ENCODE data around the gene TRAF3IP1.

Gene TRAF3IP1

DNA sequence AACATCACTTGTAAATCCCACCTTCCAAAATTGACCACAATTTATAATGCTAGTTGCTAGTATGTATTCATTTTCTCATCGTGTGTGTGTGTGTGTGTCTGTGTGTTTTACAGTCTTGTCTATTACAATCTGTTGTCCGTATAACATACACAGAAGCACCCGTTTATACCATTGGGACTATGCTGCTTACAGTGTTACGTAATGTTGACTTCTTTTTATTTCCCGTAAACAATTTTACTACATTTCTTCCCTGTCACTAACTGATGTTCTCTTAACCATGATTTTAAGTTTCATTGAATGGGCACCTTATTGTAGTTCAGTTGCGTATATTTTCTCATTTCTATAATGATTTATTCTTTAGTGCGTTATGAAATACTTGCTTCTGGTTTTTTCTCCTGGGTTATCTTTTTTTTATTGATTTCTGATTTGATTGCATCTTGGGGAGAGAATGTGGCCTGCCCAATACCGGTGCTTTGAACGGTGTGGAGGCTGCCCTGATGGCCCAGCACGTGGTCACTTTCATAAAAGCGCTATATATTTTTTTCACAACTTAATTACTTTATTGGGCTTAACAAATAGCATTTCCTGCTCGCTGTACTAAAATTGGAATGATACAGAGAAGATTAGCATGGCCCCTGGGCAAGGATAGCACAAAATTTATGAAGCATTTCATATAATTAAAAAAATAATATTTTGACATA, 91.9 kb downstream of the TRAF3IP1 start:
- DNase-seq: no peak

DNA sequence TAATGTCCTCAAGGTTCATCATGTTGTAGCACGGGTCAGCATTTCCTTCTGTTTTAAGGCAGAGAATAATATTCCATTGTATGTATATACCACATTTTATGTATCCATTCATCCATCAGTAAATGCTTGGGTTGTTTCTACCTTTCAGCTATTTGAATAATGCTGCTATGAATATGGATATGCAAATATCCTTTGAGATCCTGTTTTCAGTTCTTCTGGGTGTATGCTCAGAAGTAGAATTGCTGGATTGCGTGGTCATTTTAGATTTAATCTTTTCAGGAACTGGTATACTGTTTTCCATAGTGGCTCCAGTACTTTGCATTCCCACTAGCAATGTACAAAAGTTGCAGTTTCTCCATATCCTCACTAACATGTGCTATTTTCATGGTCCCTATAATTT, 93.0 kb downstream of the TRAF3IP1 start:
- DNase-seq: no peak

DNA sequence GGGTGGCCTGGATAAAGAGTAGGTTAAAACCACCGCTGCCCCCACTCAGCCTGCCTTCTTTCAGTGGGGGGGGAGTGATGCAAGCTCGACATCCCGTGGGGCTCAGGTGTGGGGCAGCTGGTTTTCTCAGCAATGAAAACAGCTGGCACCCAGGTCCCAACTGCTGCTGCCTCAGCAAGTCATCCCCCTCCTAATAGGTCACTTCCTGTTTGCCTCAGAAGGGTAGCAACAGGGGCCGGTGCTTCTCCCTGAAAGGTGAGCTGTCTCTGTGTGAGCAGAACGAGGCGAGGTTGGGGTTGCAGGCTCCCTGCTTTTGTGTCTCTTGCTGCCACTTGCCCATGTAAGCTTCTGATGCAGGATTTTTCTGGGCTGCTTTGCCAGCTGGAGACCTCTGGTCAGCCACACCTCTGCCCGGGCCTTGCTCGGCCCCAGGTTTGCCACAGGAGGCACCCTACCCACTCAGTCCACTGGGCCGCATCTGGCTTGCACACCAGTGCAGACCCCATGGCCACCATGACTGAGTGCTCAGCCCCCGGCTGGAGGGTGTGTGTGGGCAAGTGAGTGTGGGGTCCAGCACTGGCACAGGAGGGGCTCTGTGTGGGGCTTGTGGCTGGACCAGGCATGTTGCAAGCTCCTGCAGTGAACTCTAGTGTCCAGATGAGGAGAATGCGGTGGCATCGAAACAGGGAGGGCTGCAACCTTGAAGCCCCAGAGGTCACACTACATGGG, 94.9 kb downstream of the TRAF3IP1 start:
- peak; percentile 54 for DNase-seq

DNA sequence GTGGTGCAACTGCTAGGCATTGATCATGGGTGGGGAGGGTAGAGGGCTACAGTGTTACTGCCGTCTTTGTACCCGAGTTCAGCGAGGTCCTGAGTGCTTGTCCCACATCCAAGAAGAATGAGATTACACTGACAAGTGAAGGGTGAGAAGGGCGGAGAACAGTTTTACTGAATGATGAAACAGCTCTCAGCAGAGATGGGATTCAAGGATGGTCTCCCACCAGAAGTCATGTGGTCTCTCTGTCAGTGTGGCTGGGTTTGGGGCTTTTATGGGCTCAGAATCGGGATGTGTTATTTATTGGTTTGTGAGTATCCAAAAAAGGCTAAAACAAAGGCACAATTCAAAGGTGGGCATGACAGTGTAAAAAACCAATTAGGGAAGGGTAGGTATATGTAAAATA, 95.6 kb downstream of the TRAF3IP1 start:
- no peak for DNase-seq

DNA sequence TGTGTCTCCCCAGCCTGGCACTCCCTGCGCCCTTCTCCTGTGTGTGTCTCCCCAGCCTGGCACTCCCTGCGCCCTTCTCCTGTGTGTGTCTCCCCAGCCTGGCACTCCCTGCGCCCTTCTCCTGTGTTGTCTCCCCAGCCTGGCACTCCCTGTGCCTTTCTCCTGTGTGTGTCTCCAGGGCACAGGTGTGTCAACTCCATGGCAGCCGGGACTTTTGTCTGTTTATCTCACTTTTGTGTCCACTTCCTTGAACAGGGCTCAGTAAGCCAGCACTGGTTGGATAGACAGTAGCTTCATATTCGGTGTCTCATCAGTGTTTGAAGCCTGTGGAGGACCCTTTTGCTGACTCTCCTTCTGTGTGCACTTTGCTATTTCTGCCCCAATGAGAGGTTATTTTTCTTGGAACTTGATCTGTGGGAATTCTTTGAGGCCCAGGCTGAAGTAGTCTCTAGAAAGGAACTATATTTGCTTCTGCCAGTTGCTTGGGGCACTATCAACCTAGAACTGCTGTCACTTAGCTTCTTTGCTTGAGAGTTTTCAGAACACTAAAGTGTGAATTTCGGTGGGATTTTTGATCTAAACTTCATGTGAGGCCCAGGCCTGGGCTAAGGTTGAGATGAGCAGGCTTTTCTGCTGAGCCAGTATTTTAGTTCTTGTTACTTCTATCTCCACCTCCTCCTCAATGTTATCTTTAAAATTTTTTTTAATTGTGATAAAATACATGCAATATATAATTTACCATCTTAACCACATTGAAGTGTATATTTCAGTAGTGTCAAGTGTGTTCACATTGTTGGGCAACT, 98.1 kb downstream of the TRAF3IP1 start:
- peak; percentile 68 for DNase-seq

DNA sequence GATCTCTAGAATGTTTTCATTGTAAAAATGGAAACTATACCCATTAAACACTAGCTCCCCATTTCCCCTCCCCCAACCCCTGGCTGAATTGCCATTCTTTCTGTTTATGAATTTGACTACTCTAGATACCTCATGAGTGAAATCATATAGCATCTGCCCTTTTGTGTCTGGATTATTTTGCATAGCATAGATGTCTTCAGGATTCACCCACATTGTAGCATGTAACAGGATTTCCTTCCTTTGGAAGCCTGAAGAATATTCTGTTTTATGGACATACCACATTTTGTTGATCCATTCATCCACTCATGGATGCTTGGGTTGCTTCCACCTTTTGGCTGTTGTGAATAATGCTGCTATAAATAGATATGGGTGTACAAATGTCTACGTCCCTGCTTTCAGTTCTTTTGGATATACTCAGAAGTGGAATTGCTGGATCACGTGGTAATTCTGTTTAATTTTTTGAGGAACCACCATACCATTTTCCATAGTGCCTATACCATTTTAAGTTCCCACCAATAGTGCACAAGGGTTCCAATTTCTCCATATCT, 98.8 kb downstream of the TRAF3IP1 start:
- no peak for DNase-seq

DNA sequence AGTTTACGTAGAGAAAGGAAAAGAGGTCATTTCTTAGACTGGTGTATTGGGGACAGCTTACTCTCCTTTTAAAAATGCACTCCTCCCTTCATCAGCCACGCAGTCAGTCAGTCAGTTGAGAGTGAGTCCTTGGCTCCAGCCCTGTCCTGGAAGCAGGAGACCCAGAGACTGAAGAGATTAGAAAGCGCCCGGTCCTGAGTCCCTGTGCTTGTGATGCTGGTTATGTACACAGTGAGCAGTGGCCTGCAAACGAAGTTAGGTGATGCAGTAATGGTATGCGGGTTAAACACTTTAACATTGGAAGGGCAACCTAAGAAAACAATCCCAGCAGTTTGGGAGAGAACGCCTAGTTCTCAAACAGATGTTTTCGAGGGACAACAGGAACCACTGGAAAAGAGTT, 100.1 kb downstream of the TRAF3IP1 start:
- no peak for DNase-seq

DNA sequence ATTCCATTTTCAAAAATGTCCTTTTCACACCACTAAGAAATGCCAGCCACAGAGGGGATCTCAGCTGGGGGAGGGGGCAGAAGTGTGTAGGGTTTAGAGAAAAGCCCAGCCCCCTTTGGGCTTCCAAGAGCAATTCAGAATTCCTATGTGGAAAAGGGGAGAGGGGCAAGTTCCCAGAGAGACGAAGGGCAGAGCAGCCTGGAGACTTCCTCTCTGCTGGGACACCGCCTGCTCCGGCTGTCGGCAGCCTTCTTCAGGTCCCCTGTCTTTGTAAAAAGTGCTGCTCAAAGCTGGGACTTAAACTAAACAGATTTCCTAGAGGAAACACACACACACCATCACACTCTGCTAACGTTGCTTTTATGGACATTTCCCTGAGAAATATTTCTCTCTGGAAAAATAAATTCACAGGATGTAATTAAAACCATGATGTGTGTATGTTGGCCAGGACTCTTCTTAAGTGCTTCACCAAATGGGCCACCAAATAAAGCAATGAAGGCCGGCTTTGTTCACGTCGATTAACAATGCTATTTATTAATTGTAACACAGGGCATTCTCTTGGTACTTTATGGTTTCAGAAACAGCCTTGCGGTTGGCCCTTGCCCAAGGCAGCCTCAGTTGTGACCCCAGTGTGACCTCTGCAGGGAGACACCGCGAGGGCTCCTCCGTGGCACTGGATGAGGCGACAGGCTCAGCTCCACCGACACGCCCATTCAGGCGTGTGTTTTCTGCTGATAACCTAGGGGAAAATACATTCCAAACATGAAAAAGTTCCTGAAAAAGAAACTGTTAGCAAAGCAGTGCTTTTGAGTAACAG, 100.8 kb downstream of the TRAF3IP1 start:
- DNase-seq: no peak

DNA sequence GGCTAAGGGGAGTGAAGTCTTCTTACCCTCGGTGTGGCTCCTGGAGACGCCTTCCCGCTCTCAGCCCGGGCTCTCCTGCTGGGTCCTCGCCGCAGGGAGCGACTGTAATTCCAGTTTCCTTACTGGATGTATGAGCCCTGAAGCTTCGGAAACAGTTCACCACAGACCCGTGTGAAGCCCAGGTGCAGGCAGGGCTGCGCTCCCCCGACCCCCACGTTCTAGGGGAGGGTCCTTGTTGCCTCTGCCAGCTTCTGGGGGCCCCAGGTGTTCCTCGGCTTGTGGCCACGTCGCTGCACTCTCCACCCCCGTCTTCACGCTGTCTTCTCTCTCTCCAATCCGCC, 101.3 kb downstream of the TRAF3IP1 start:
- no peak for DNase-seq

DNA sequence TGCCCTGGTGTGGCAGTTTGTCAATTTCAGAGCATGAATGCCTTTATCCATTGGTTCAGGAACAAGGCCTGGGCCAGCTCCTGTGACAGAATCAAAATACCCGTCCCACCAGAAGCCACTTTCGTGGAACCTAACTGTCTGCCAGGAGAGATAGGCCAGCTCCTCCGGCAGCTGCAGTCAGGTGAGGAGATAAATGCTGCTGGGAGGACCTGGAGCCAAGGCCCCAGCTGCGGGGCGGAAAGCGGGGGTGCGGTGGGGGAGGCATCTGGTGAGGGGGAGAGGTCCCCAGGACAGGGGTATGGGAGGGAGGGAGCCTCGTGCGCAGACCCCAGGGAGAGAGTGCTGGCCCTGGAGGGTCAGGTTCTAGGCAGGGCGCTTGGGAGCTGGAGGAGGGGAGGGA, 102.0 kb downstream of the TRAF3IP1 start:
- DNase-seq: no peak

DNA sequence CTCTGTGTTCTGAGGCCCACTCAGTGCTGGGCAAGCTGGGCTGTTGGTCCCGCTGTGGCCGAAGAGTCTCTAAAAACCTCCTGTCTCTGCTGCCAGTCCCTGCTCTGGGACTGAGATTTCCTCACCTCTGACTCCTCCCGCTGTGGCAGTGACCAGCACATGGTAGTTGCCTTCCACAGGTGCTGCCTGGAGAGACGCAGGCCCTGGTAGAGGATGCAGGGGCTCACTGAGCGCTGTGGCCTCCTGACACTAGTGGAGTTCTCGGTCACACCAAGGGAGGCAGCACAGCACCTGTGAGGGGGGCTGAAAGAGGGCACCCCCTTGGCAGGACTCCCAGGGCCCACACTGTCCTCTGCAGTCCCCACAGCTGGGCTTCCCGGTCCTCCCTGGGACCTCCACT, 102.6 kb downstream of the TRAF3IP1 start:
- DNase-seq: no peak

DNA sequence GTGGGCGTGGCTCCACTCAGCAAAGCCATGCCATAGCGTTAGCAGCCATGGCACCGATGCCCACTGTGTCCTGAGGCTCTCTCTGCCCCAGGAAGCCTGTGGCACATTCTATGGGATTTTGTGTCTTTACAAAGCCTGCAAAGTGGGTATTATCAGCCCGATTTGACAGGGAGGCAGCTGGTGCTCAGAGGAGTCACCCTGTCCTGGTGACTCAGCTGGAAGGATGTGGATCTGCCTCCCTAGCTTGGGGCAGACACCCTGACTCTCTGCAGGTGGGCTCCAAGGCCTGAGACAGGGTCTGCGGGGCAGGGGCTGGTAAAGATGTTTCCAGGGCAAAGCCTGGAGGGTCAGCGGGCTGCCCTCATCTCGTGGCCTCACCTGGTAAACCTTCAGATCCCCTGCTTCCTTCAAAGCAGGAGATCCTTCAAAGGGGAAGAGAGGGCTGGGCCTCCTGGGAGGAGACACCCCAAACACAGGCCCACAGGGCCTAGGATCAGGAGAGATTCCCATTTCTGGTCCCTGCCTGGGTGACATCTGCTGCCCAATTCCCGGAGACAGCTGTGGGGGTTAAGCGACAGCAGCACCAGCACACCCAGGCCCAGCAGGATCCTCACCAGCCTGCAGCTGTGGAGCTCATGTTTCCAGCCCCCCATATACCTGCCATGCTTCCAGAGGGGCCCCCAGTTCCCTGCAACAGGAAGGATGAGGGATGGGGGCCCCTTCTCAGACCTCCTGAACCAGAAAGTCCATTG, 103.4 kb downstream of the TRAF3IP1 start:
- DNase-seq: no peak

DNA sequence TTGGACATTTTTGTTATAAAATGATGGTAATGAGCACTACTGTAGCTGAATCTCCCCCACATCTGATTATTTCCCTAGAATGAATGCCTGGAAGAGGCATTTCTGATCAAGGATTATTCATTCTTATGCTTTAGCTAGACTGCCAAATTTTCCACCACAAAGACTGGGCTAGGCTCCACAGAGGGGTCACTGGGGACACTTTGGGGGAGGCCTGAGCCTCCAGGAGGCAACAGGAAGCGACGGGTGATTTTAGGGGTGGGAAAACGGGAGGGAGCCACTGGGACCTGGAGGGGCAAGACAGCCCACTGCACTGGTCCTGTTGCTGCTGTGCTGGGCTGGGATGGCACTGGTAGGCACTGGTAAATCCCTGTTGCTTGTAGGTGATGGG, 104.0 kb downstream of the TRAF3IP1 start:
- no peak for DNase-seq

DNA sequence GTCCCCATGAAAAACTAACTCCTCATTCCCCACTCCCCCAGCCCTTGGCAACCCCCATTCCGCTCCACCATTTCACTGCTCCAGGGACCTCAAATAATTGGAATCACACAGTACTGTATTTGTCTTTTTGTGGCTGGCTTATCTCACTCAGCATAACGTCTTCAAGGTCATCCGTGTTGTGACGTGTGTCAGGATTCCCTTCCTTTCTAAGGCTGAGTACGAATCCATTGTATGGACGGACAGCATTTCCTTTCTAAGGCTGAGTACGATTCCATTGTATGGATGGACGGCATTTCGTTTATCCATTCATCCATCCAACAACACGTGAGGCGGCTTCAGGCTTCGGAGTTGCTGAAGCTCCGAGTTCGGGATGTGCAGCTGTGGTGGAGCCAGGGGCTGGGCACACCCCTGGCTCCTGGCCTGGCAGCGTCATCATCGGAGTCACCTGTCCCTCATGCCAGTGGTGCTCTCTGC, 105.2 kb downstream of the TRAF3IP1 start:
- no peak for DNase-seq

DNA sequence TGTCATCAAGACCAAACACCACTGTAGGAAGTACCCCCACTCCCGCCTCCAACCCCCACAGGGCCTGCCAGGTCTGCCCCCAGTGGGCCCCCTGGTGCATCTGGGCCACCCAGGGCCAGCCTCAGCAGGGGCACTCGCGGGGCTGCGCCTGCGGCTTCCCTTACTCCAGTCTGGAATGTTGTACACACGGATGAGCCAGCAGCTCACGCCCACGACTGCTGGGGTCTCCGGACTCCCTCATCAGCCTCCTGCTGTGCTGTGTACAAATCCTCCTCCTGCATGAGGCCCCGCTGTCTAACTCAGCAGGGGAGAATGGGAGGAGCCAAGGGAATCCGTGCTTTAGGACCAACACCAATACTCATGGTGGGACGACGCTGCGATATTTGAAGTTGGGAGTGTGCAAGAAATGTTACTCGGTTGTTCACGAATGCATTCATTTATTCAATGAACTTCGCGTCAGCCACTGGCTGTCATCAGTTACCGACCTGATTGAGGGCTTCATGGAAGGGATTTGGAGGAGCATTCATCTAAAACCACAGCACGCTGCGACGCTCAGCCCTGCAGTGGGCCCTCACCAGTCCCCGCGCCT, 105.8 kb downstream of the TRAF3IP1 start:
- peak; percentile 19 for DNase-seq

DNA sequence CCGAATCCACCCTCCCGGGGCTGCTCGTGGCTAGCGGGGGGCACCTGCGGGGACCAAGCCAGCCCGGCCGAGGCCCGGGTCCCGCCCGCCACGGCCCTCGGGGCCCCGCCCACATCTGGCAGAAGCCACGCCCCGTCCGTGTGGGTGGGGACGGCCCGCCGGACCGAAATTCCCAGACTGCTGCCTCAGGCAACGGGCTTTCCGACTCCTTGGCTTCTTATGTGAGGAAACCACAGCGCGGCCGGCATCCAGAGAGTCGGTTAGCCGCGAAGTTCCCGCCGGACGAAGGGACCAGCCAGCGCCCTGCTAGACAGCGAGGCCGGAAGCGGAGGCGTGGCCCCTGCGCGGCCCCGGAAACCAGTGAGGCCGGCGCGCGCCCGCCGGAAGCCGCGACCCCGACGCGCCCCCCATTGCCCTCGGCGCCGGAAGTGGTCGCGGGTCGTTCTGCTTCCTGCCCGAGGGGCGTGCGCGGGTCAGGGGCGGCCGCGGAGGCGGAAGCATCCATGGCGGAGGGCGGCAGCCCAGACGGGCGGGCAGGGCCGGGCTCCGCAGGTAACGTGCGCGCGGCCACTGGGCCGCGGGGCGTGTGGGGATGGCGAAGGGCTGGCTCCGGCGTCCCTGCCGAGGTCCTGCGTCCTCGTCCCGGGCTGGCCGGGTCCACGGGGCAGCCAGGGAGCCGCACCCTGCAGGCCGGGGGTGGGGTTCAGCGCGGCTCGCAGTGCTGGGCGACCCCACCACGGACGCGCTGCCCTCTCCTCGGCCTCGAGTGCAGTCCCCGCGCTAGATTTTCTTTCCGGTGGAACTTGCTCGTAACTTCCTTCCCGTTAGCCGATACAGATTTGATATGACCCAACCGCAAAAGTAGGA, 106.5 kb downstream of the TRAF3IP1 start, which contains the start of gene ASB1:
Gene ASB1 (plus strand): TSS at position 360 of the 867 bp plus-strand sequence. CDS start 144 bp downstream, at position 504.
- DNase-seq: peak; percentile 18

DNA sequence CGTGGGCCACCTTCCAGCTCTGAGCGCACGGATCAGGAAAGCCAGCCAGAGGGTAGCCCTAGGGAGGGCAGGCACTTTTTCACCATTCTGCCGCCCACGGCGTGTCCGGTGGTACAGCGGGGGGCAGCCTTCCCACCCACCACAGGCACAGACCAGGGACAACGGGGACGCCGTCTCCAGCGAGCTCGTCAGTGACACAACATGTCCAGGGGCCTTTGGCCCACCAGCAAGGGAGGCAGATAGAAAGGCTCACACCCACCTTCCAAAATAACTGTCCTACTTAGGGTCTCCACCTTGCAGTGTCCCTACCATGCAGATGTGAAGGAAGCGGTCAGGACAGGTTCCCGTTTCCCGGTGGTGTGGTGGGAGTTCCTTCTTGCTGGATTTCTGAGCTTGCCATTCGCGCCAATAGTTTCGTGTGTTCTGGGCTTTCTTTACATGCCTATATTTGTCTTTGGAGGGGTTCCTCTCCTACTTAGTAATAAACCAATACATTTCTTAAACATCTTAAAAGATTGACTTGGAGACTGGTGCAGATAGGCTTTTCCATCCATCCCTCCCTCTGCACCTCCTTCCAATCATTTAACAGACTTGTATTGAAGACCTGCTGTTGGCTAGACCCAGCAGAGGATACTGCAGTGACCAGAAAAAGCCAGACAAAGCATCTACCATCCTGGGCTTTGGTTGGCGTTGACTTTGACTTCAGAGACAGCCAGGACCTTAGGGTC, 107.3 kb downstream of the TRAF3IP1 start:
- no peak for DNase-seq

DNA sequence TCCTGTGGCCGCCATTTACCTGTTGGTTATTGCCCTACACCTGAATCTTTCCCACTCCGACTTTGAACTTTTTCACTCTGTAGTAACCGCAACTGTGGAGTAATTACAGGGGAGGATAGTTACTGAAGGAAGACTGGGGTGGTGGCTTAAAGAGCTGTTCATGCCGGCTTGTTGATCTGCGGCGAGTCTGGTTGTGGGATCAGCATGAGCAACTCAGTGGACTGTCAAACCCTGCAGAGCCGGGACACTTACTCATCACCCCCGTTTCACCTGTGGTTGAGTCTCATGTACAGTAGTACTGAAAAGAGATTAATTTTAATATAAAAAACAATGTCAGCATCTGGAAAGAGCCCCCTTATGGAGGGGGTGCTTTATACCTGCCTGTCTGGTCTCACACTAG, 108.5 kb downstream of the TRAF3IP1 start:
- DNase-seq: no peak

DNA sequence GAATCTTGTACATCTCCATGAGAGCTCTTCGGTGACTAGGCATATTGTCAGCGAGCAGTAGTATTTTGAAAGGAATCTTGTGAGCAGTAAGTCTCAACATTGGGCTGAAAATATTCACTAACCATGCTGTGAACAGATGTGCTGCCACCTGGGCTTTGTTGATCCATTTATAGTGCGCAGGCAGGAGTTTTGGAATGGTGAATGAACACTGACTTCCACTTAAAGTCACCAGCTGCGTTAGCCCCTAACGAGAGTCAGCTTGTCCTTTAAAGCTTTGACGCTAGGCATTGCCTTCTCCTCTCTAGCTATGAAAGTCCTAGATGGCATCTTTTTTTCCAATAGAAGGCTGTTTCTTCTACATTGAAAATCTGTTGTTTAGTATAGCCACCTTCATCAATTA, 110.5 kb downstream of the TRAF3IP1 start:
- DNase-seq: no peak

DNA sequence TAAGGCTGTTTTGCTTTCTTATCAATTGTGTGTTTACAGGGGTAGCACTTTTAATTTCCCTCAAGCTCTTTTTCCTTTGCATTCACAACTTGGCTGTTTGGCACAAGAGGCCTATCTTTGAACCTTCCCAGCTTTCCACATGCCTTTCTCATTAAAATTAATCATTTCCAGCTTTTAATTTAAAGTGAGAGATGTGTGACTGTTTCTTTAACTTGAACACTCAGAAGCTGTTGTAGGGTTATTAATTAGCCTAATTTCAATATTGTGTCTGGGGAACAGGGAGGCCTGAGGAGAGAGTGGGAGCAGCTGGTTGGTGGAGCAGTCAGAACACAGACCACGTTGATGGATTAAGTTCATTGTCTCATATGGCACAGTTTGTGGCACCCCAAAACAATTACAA, 111.1 kb downstream of the TRAF3IP1 start:
- DNase-seq: no peak

Measured in DMS153 (cell line).